Right forelimb (tissue), 1 donor: ENCODE data around the gene ETV6.

Experiments used
- DNase-seq: peaks from one replicate; pipeline ENCODE4 v3.0.0-alpha.2; 2018

The ETV6 gene

DNA sequence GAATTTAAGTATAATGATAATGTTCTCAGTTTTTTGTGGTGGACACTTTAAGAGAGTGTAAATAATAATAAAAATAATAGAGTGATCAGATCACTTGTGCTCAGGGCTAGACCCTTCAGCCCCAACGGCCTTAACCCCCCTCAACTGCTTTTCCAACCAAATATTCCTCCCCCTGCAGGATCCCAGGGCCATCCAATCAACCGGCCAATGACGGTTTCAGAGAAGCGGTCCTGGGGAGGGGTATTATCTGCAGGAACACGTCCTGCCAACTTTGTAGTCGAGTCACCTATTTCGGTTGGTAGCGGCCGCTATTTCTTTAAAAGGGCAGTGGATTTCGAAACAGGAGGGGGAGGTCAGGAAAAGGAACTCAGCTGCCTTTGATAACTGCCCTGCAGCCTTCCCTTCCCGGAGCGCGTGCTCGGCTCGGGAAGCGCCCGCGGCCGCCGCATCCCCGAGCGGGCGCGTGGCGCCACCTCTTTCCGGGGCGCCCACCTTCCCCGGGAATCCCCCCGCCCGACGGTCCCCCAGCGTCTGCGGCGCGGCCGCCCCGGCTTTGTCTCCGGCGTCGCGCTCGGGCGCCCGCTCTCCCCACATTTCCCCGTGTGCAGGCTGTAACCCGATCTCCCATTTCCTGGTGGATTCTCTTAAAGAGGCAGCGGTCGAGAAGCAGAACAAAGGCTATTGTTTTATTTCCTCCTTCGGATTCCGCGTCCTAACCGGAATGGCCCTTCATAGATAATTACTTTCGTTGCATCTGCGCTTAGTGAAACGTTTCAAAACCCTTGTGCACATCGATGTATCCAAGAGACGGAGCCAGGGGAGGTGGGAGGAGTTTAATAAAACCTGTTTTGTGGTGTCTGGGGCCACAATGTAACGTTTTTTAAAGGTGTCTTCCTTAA is 711 bp upstream of the ETV6 start:
- DNase-seq: peak; percentile 88

DNA sequence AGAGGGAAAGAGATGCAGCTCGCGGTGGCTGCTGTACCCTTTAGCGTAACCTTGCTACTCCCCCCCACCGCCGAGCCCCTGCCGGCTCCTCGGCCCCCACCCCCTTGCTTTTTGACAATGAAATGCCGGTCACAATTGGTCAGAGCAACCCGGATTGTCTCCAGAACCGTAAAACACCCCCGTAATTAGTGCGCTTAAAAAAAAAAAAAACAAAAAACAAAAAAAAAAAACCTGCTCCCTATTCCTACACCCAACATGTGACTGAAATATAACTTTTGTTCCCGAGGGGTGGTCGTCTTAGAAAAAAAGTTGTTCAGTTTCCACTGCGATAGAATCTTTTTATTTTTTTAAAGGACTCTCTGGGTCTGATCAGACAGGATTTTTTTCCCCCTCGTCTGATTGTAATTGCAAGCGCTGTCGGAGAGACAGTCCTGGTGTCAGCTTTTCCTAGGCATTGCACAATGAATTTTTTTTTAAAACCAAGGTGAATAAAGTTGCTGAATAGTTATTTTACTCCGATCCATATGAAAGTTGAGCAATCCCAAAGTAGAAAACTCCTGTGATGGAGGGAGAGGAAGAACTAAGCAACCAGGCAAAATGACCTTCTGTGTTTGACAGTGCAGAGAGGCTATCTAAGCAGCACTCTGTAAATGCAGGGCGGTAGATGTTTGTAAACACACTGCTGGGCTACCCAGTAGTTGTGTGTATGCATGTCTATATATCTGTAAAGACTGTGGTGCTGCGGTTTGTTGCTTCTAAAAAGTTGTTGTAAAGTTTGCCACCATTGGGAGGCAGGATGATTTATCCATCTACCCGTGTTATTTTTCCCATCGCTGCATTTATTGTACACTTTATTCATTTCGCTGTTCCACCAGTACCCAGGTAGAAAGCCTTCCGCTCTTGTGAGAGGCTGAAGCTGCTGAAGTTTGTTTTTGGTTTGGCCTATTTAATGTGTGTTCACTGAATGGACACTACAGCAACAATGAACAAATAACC is 1.1 kb downstream of the ETV6 start:
- DNase-seq: no peak

DNA sequence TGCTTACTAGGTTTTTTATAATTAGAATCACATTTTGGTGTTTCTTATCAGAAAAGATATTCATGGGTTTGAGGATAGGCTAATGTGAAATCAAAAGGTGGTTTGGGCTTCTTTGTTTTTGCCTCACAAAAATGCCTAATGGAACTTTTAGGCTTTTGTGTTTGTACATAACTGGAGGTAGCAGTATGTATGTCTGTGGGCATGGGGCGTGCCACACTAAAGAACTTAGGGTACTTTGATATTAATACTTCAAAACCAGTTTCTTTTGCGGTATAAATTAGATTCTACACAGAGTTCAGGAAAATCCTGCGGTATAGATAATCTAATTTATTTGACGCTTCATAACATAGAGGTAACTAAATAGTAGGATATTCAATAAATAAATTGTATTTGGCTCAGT is 1.9 kb downstream of the ETV6 start:
- no peak for DNase-seq

GRCh38 chr12:11651785-11652184 is 2.3 kb downstream of the ETV6 start:
- DNase-seq: no peak

DNA sequence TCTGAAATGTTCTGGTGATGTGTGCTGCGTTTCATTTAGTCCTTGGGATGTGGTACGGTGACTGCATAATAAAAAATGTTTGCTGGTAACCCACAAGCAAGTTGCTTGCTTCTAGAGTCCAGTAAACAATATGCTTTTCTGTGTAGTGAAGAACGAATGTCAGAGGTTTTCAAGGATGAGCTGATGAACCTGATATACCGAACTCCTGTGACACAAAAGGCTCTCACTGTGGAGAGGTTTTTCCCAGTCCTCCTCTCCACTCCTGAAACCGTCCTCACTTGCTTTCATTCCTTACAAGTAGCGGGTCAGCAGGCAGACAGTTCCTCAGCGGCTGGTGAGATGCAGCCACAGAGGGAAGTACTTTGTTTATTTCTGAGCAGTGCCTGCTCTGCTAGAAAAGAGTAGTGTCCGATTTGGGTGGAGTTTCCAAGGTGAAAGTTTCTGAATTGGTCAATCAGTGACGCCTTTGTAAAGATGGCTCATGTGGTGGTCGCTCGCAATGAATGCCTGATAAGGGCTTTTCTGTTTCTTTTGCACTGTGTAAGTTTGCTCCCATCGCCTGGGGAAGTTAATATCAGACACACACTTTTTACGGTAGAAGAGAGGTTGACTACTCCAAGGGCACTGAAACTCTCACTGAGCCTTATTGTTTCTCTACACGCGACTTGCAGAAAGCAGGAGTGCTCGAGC is 3.0 kb downstream of the ETV6 start:
- DNase-seq: no peak

DNA sequence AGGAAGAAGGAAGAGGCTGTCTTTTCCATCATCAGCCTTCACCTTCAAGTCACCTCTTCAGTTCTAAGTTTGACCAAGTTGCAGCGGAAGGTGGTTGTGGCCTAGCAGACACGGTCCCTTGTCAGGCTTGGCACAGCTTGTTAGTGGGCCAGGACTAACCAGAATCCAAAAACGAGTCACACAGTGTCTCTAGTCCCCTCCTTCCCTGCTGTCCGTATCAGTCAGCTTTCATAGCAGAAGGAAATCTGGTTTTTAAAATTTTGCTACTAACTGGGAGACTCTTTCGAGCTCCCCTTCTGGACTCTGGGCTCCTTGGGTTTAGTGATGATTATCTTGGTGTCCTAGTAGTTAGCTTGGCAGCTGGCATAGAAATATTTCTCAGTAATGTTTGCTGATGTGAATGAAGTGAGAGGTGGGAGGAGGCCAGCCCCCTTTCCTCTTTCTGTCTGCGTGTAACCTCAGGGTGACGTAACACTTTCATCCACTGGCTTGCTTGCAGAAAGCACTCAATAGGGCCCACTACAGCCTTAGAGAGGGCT is 3.8 kb downstream of the ETV6 start:
- no peak for DNase-seq

DNA sequence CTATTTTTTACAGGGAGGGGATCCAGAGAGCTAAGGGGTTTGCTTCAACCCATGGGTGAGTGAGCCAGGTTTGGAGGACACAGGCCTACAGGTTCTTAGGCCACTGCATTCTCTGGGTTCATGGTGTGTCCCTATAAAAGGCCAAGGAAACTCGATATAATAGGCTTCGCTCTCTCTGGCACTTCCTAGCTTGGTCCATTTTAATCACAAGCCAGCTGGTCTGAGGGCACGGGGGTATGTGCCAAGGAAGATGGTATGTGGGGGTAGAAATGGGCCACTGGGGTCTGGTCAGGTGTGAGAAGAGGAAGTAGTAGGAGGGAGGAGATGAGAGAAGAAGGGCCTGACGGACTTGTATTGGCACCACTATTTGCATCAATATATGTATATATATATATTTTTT is 4.9 kb downstream of the ETV6 start:
- DNase-seq: no peak

DNA sequence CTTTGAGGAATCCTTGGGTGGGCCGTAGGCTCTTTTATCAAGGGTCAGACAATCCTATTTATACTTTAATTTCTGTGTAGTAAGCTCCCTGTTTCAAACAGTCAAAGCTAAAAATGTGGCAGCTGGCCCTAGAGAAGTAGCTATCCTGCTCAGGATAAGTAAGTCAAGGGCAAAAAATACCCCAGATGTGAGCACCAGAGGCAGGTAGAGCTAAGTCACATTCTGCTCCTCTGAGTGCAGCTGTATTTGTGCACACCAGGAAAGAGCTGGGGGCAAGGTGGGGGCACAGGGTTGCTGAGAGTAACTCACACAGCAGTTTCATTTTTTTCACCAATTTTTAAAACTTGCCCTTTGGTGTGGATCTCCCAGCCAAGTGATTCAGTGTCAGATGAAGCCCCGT is 5.3 kb downstream of the ETV6 start:
- DNase-seq: no peak

DNA sequence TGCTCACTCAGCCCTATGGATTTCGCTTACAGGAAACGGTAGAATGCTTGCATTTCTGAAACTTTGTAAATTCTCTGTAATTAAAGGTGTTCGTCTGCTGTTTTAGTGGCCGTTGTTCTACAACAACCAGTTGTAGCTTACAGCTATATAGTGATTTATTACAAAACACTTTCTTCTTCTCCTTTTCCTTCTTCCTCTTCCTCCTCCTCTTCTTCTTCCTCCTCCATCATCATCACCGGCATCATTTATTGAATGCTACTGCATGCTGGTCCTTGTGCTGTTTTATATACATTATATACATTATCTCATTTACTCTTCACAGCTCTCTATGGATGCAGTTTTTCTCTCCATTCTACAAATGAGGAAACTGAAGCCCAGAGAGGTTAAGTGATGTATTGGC is 6.4 kb downstream of the ETV6 start:
- no peak for DNase-seq

DNA sequence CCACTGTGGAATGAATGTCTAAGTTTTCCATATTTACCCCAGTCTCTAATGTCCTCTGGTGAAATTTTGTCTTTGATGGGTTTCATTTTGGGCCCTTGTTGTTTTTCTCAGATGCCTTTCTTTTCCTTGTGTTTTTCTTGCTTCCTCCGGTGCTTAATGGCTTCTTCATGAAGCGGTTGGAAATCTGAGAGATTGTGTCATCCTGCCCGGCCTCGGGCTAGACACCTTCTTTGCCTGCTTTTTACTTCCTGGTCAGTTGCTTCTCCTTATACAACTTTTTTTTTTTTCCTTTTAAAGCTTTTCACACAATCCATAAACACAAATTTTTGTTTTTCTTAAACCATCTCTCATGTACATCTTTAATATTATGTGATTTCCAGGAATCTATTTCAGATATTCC is 7.1 kb downstream of the ETV6 start:
- no peak for DNase-seq

- no peak for DNase-seq
Measured at GRCh38 chr12:11657511-11657910, 8.0 kb downstream of the ETV6 start.

- DNase-seq: no peak
Measured at GRCh38 chr12:11658791-11659190, 9.3 kb downstream of the ETV6 start.

- DNase-seq: no peak
Measured at GRCh38 chr12:11660624-11661023, 11.2 kb downstream of the ETV6 start.

GRCh38 chr12:11661491-11662089 is 12.1 kb downstream of the ETV6 start:
- no peak for DNase-seq

DNA sequence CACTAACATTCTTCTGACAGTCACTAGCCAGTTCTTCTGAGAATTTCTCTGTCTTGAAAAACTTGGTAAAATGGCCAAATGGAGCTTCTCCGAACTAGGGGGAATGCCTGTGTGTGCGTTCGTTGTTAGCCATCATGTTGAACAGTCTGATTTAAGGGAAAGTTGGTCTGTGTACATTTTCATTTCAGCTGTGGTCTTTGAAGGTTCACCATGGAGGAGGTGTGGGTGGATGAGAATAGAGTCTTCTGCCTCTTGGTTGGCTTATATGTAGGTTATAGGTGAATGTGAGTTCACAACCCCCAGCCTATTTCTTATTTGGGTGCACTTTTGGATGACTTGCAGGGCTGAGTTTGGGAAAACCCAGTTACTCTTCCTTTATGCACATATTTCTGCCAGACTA is 12.9 kb downstream of the ETV6 start:
- no peak for DNase-seq

GRCh38 chr12:11663130-11663529 is 13.7 kb downstream of the ETV6 start:
- no peak for DNase-seq

GRCh38 chr12:11664101-11664500 is 14.6 kb downstream of the ETV6 start:
- DNase-seq: no peak

DNA sequence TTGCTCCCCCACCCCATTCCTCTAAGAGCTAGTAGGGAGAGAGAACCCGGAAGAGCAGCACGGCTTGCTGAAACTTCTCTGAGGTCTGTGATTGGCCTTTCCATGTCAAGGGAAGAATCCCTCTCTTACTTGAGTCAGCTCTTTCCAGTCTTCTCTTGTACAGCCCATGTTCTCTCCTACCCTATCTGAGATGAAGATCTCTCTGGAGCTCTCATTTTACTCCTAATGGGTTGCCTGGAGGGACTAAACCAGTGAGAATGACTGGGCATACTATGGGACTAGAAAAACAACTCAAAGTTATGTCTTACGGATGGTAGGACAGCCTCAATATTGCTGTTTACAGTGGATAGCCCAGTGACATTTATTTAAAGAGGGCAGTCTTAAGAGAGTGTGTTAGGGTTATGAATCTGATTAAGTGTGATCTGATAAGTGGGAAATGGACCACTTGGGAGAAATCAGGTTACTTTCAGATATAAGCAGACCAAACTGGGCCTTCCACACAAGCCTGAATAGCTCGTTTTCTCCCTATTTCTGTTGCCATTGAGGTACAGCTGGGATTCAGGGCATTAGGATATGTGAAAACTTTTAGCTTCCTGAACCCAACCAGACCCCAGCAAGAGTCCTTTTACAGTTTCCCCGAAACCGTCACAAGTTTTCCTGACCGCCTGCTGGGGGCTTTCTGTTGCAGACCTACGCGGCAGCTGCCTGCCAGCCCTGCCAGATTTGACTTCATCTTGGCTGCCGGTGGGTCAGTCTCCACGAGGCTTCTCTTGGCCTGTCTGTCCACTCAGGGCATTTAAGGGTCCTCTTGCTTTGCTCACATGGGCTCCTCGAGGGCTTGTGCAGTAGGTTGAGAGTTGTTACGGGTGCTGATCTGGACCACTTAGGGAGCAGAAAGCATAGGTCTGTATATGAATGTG is 16.9 kb downstream of the ETV6 start:
- no peak for DNase-seq

DNA sequence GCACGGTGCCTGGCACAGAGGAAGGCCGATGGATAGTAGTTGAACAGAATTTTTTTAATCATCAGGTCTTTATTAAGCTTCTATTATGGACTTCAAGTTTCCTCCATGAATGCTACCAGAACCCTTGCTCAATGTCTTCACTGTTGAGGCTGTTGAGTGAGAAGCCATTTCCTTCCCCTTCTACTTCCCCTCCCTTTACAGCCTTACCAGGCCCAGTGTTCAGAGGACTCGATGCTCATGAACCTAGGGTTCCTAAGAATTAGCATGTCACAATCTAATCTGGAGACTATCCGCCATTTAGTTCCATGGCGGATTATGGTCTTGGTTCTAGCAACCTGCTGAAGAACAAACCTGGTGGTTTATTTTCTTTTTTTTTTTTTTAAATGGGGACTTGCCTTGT is 17.7 kb downstream of the ETV6 start:
- DNase-seq: no peak

DNA sequence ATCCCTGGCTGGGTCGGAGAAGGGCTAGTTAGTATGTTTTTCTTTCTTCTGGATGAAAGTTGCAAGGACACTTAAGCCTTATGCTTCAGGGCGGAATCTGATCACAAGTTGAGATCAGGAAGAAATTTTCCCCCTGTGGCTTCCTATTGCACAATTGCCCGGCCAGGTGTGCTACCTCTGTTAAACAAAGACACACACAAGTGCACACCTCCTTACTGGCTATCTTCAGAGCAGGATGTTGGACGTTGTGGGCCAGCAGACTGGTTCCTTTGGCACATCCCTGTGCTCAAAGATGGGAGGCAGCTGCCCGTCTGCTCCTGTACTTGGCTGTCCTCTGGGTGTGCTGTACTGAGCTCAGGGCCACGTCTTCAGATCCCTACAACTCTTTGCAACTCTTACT is 19.1 kb downstream of the ETV6 start:
- DNase-seq: no peak

DNA sequence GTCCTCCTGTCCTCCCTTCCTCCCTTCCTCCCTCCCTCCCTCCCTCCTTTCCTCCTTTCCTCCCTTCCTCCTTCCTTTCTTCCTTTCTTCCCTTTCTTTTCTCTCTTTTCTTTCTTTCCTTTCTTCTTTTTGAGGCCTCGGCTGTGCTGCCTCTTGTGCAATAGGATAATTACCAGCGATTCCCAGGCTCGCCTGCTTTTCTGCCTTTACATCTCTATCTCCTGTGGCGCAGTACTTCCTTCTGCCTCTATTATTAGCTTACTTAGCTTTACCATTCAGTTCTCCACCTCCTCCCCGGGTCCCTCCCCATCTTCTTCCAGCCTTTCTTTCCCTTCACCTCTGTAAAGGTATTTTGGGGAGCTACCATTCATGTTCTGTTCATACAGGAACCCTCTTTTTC is 19.9 kb downstream of the ETV6 start:
- DNase-seq: no peak
